ENCODE data around the gene AGMAT.

Gene AGMAT

DNA sequence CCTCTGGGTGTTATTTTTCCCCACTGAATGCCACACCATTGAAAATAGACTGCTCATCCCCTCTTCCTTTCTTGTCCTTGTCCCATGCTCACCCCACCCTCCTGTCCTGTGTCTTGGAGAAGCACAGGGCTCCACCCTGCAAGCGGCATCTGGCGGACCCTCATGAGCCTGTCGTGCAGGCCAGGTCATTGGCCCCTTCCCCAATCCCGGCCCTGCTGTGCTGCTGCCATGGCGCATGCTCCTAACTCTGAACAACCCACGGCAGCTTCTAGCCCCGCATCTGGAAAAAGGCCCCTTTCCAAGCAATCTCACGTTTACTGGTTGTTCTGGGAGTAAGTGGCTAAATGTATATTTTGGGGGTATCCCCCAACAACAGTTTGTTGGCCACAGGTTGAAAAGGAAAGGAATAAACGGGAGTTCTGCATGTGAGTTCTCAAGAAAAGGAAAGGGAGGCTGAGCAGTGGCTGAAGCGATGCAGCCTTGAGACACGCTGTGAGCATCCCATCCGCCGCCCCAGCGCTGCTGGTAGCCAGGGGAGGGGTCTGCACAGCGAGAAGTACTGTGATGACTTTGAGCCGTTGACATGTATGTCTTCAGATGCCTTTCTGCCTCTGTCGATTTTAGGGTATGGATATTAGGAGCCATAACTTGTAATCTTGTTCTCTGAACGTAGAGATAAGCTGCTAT is 16.3 kb downstream of the AGMAT start:
- no peak overlapping the region for H3K27ac ChIP-seq (ENCODE audit: low read depth, low read length)
- no peaks in the 10 kb centered on the region for H3K9me2 ChIP-seq (replicated peaks; ENCODE audit: insufficient read depth, low read length)
- H3K36me3 ChIP-seq (ENCODE audit: low read length): peaks cover 7% of the 10 kb centered on the region; the same call in 1 of the 2 replicates
- no peaks in the 10 kb centered on the region for H3K79me2 ChIP-seq (ENCODE audit: insufficient read depth, low read length)
- TF ChIP-seq, protein P1, sequence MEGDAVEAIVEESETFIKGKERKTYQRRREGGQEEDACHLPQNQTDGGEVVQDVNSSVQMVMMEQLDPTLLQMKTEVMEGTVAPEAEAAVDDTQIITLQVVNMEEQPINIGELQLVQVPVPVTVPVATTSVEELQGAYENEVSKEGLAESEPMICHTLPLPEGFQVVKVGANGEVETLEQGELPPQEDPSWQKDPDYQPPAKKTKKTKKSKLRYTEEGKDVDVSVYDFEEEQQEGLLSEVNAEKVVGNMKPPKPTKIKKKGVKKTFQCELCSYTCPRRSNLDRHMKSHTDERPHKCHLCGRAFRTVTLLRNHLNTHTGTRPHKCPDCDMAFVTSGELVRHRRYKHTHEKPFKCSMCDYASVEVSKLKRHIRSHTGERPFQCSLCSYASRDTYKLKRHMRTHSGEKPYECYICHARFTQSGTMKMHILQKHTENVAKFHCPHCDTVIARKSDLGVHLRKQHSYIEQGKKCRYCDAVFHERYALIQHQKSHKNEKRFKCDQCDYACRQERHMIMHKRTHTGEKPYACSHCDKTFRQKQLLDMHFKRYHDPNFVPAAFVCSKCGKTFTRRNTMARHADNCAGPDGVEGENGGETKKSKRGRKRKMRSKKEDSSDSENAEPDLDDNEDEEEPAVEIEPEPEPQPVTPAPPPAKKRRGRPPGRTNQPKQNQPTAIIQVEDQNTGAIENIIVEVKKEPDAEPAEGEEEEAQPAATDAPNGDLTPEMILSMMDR (IDR thresholded peaks at IDR 0.05; ENCODE audit: insufficient read depth, low read length, poor library complexity, severe bottlenecking): no peak
- TF ChIP-seq EZH2phosphoT487 (conservative IDR thresholded peaks at IDR 0.05; ENCODE audit: low read length): no peak
- H3K4me2 ChIP-seq (ENCODE audit: low read depth, low read length, poor library complexity, severe bottlenecking): no peak overlapping the region
- H3K9ac ChIP-seq (ENCODE audit: low read length): no peak overlapping the region
- peaks cover 19% of the 10 kb centered on the region for H3F3A ChIP-seq (ENCODE audit: insufficient read depth)
- H2AFZ ChIP-seq (ENCODE audit: low read depth, low read length, severe bottlenecking): no peak overlapping the region
- no peak overlapping the region for H3K4me3 ChIP-seq (ENCODE audit: insufficient read depth, low read length, poor library complexity, severe bottlenecking)
- H4K20me1 ChIP-seq (ENCODE audit: low read depth, low read length): no peaks in the 10 kb centered on the region
- no peaks in the 10 kb centered on the region for H3K9me3 ChIP-seq (ENCODE audit: insufficient read depth, low read length)
- no peaks in the 10 kb centered on the region for H3K27me3 ChIP-seq (ENCODE audit: low read length)

DNA sequence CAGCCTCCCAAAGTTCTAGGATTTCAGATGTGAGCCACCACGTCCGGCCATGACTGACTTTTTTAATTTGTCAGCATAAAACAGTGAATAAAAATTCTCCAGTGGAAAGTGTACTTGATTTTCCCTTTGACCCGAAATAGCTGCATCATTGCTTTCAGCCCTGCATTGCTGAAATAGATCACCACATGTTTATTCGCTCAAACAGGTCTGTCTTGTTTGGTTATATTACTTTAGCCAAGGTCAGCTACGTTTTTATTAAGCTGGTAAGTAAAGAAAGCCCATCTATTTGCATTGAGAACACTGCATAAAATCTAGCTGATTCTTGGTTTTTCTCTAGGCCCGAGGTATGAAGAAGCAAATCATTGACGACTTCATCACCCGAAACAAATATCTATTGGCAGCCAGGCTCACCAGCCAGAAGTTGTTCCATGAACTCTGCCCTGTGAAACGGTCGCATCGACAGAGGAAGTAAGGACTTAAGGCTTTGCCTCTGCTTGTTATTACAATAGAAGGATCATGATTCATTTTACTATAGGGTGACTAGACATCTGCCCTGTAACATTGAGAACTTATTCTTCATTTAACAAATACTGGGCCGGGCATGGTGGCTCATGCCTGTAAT is 25.6 kb downstream of the AGMAT start:
- no peaks in the 10 kb centered on the region for H4K20me1 ChIP-seq (ENCODE audit: low read depth, low read length)
- H3K79me2 ChIP-seq (ENCODE audit: insufficient read depth, low read length): no peaks in the 10 kb centered on the region
- H3K9me2 ChIP-seq (replicated peaks; ENCODE audit: insufficient read depth, low read length): no peaks in the 10 kb centered on the region
- no peak overlapping the region for H3K4me3 ChIP-seq (ENCODE audit: insufficient read depth, low read length, poor library complexity, severe bottlenecking)
- no peak overlapping the region for H2AFZ ChIP-seq (ENCODE audit: low read depth, low read length, severe bottlenecking)
- 0 out of 2 replicates have a peak, but pooled peaks cover 2% of the 10 kb centered on the region for H3K36me3 ChIP-seq (ENCODE audit: low read length)
- H3K27me3 ChIP-seq (ENCODE audit: low read length): no peaks in the 10 kb centered on the region
- 0 out of 2 replicates have a peak, but pooled peaks cover under 1% of the 10 kb centered on the region for H3F3A ChIP-seq (ENCODE audit: insufficient read depth)
- no peak for TF ChIP-seq EZH2phosphoT487 (conservative IDR thresholded peaks at IDR 0.05; ENCODE audit: low read length)
- TF ChIP-seq, protein P1 (IDR thresholded peaks at IDR 0.05; ENCODE audit: insufficient read depth, low read length, poor library complexity, severe bottlenecking): no peak
- H3K4me2 ChIP-seq (ENCODE audit: low read depth, low read length, poor library complexity, severe bottlenecking): no peak overlapping the region
- no peak overlapping the region for H3K27ac ChIP-seq (ENCODE audit: low read depth, low read length)
- no peak overlapping the region for H3K9ac ChIP-seq (ENCODE audit: low read length)
- no peaks in the 10 kb centered on the region for H3K9me3 ChIP-seq (ENCODE audit: insufficient read depth, low read length)

DNA sequence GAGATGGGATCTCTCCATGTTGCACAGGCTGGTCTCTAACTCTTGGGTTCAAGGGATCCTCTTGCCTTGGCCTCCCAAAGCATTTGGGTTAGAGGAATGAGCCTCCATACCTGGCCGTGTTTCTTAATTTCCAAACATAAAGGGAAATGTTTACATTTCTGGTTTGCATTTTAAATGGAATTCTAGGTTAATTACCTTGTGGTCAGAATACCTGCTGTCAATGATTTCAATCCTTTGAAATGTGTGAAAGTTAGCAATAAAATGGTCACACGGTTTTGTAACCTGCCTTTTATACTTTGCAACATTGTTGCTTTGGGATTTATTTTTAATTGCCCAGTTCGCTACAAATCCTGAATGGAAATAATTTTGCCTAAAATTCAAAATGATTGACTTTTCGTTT is 26.3 kb downstream of the AGMAT start:
- Histone ChIP-seq H3K9me3 (ENCODE audit: insufficient read depth, low read length) (no peaks in the 10 kb centered on the region), H3K4me2 (ENCODE audit: low read depth, low read length, poor library complexity, severe bottlenecking) (no peak overlapping the region), H2AFZ (ENCODE audit: low read depth, low read length, severe bottlenecking) (no peak overlapping the region), H3K4me3 (ENCODE audit: insufficient read depth, low read length, poor library complexity, severe bottlenecking) (no peak overlapping the region), H3K36me3 (ENCODE audit: low read length) (0 out of 2 replicates have a peak, but pooled peaks cover 2% of the 10 kb centered on the region), H3F3A (ENCODE audit: insufficient read depth) (0 out of 2 replicates have a peak, but pooled peaks cover 3% of the 10 kb centered on the region), H3K9me2 (replicated peaks; ENCODE audit: insufficient read depth, low read length) (no peaks in the 10 kb centered on the region), H3K27ac (ENCODE audit: low read depth, low read length) (no peak overlapping the region), H3K9ac (ENCODE audit: low read length) (no peak overlapping the region), H4K20me1 (ENCODE audit: low read depth, low read length) (no peaks in the 10 kb centered on the region), H3K79me2 (ENCODE audit: insufficient read depth, low read length) (no peaks in the 10 kb centered on the region), H3K27me3 (ENCODE audit: low read length) (no peaks in the 10 kb centered on the region)
- TF ChIP-seq, protein P1 (IDR thresholded peaks at IDR 0.05; ENCODE audit: insufficient read depth, low read length, poor library complexity, severe bottlenecking): no peak
- no peak for TF ChIP-seq EZH2phosphoT487 (conservative IDR thresholded peaks at IDR 0.05; ENCODE audit: low read length)

Measured in SU-DHL-6 (cell line).